Measurements from ENCODE around the gene MSH3.

GRCh38 chr5:80695666-80696065 is 41.2 kb downstream of the MSH3 start:
- TF ChIP-seq, protein P1, sequence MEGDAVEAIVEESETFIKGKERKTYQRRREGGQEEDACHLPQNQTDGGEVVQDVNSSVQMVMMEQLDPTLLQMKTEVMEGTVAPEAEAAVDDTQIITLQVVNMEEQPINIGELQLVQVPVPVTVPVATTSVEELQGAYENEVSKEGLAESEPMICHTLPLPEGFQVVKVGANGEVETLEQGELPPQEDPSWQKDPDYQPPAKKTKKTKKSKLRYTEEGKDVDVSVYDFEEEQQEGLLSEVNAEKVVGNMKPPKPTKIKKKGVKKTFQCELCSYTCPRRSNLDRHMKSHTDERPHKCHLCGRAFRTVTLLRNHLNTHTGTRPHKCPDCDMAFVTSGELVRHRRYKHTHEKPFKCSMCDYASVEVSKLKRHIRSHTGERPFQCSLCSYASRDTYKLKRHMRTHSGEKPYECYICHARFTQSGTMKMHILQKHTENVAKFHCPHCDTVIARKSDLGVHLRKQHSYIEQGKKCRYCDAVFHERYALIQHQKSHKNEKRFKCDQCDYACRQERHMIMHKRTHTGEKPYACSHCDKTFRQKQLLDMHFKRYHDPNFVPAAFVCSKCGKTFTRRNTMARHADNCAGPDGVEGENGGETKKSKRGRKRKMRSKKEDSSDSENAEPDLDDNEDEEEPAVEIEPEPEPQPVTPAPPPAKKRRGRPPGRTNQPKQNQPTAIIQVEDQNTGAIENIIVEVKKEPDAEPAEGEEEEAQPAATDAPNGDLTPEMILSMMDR (IDR thresholded peaks at IDR 0.05): no peak
- TF ChIP-seq POLR2AphosphoS5 (IDR thresholded peaks at IDR 0.05) (no peak), POLR2A (IDR thresholded peaks at IDR 0.05) (no peak)

Measured in prostate gland (tissue), 2 donors.